ENCODE results near the gene UBE2L6. TPM values are rescaled to one million over a fixed set of nuclear protein-coding genes. Genes with fewer than 3 reads are reported as not detected.

Gene UBE2L6
- total RNA-seq, 1 donor from 2014 or later, result 44.8 TPM

DNA sequence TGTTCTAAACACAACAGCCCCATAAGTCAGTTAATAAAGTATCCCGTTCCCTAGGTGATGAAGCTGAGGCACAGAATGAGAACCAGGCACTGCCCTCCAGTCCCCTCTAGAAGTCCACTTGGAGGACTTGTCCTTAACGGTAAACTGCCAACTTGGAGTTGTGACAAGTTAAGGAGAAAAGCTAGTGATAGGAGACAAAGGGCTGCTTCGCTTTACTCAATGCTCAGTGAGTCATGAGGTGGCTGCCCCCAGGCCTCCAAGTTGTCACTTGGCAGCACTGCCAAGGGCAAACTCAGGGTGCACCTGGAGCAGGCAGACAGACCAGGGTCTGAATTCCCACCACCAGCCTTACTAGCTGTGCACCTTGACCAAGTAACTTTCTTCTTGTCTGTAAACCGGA is 65.5 kb downstream of the UBE2L6 start:
- DNase-seq (ENCODE audit: low read depth in 2 of 2), result no peak

Other genes with a start within 250 kb of the UBE2L6 start
- 39.2 and 44.6 TPM in 2 replicates for gene TNKS1BP1, start 242.7 kb downstream of the UBE2L6 start, total RNA-seq
- gene SSRP1, start 231.8 kb downstream of the UBE2L6 start, total RNA-seq, result 34.5 and 46.9 TPM in 2 replicates
- not detected in 2 replicates for gene P2RX3, start 229.3 kb downstream of the UBE2L6 start, total RNA-seq
- not detected in 2 replicates for gene PRG3, start 186.5 kb downstream of the UBE2L6 start, total RNA-seq
- gene PRG2, start 177.0 kb downstream of the UBE2L6 start, total RNA-seq, result not detected in 2 replicates
- gene SLC43A3, start 140.6 kb downstream of the UBE2L6 start, total RNA-seq, result 19.4 and 38.7 TPM in 2 replicates
- gene RTN4RL2, start 107.1 kb downstream of the UBE2L6 start, total RNA-seq, result under 0.01 and 0.20 TPM in 2 replicates
- 9.6 and 16.9 TPM in 2 replicates for gene SLC43A1, start 52.0 kb downstream of the UBE2L6 start, total RNA-seq
- 42.5 and 55.8 TPM in 2 replicates for gene TIMM10, start 36.9 kb downstream of the UBE2L6 start, total RNA-seq
- gene SMTNL1, start 30.1 kb downstream of the UBE2L6 start, total RNA-seq, result not detected in 2 replicates
- 0.40 TPM in 1 of 2 replicates, not detected in the other for gene SERPING1, start 30.0 kb upstream of the UBE2L6 start, total RNA-seq
- gene YPEL4, start 82.2 kb upstream of the UBE2L6 start, total RNA-seq, result under 0.01 TPM in 2 replicates
- gene CLP1, start 90.1 kb upstream of the UBE2L6 start, total RNA-seq, result 14.6 and 19.0 TPM in 2 replicates
- gene ZDHHC5, start 100.4 kb upstream of the UBE2L6 start, total RNA-seq, result 25.1 and 35.7 TPM in 2 replicates
- gene MED19, start 144.5 kb upstream of the UBE2L6 start, total RNA-seq, result 10.5 and 11.3 TPM in 2 replicates
- gene TMX2, start 144.9 kb upstream of the UBE2L6 start, total RNA-seq, result 37.7 and 54.2 TPM in 2 replicates
- gene SELENOH, start 173.8 kb upstream of the UBE2L6 start, total RNA-seq, result 66.3 and 73.8 TPM in 2 replicates
- not detected in 2 replicates for gene BTBD18, start 184.1 kb upstream of the UBE2L6 start, total RNA-seq
- 174 and 212 TPM in 2 replicates for gene CTNND1, start 194.1 kb upstream of the UBE2L6 start, total RNA-seq